Liver (tissue), 2 donors: ENCODE measurements around the gene CDH26.

Source experiments
- CTCF ChIP-seq: fragments of 150-350 bp; IDR thresholded peaks from 2 replicates; pipeline ENCODE4 v1.5.1; 2017; ENCODE audit warnings: improper control_type of control experiment, low read depth, low read length; ENCODE audit not compliant: missing input control
- TF ChIP-seq, protein P1 (sequence below): IDR thresholded peaks from 2 replicates; pipeline ENCODE4 v1.6.1; 2016; ENCODE audit warnings: antibody characterized with exemption
- donor health status: healthy.

DNA sequence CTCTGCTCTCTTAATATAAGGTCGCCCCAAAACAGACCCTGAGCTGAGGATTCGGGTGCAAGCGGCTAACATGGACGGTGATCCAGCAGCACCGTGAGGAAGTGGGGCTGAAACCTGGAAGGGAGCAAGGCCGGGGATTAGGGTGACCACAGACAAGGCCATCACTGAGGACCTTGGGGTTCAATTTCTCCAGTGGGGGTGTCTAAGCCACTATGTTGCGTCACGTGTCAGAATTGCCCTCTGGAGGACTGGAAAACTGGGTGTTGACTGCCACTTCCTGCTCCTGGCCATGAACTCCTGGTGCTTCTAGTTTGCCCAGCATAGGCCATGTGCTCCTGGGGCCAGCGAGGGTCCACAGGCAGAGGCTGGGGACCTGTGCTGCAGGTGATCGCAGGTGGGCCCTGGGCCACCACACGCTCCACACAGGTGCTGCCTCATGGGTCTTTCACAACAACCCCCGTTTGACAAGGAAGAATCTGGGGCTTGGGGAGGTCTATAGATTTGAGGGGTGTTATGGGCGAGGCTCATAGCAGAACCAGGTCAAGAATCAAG, 101.9 kb downstream of the CDH26 start:
- TF ChIP-seq CTCF, result no peak
- TF ChIP-seq, protein P1, sequence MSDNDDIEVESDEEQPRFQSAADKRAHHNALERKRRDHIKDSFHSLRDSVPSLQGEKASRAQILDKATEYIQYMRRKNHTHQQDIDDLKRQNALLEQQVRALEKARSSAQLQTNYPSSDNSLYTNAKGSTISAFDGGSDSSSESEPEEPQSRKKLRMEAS, result no peak
